ENCODE data around the gene TUBG1. TPM values are rescaled to one million over a fixed set of nuclear protein-coding genes. Genes with fewer than 3 reads are reported as not detected.
"Not testable (repeated sequence)": the region's sequence is repeated elsewhere in the genome, so short reads cannot be mapped to it uniquely, and the experiment has no call there.

The TUBG1 gene
- polyA plus RNA-seq, 4 donors, result 22.8 to 43.3 (median 33.3) TPM

- no peak for FAIRE-seq
- Histone ChIP-seq H3K4me3 (ENCODE audit: low read depth in 1 of 3, low read length in 3 of 3) (no peak overlapping the region), H3K9me3 (ENCODE audit: control insufficient read depth in 2 of 2, insufficient read depth in 1 of 2, low read depth in 1 of 2, low read length in 1 of 2) (no peaks in the 10 kb centered on the region), H3K27ac (ENCODE audit: low read depth in 1 of 3, low read length in 2 of 3) (peak overlapping the region in 2 of 3 donors; percentile 61 to 69), H3K4me1 (ENCODE audit: control insufficient read depth in 3 of 3, insufficient read depth in 2 of 3, low read depth in 1 of 3, low read length in 2 of 3) (peaks cover 0 to under 1% (median 0%) of the 10 kb centered on the region in 3 donors), H3K36me3 (ENCODE audit: control insufficient read depth in 3 of 3, insufficient read depth in 2 of 3, low read depth in 1 of 3, low read length in 3 of 3) (no peaks in the 10 kb centered on the region), H3K27me3 (ENCODE audit: control insufficient read depth in 3 of 3, insufficient read depth in 3 of 3, low read length in 3 of 3) (no peaks in the 10 kb centered on the region)
- WGBS, 3 donors, result 42 to 69% (median 62%) methylated on average over 7 of the region's 7 CpGs
- DNase-seq, result peak; percentile 50 to 95
Measured at GRCh38 chr17:42623732-42624596, 14.5 kb downstream of the TUBG1 start.

- not testable (repeated sequence) for H3K27me3 ChIP-seq (ENCODE audit: control insufficient read depth in 3 of 3, insufficient read depth in 3 of 3, low read length in 3 of 3); H3K4me1 ChIP-seq (ENCODE audit: control insufficient read depth in 3 of 3, insufficient read depth in 2 of 3, low read depth in 1 of 3, low read length in 2 of 3); FAIRE-seq; H3K36me3 ChIP-seq (ENCODE audit: control insufficient read depth in 3 of 3, insufficient read depth in 2 of 3, low read depth in 1 of 3, low read length in 3 of 3); DNase-seq; H3K4me3 ChIP-seq (ENCODE audit: low read depth in 1 of 3, low read length in 3 of 3); H3K27ac ChIP-seq (ENCODE audit: low read depth in 1 of 3, low read length in 2 of 3); H3K9me3 ChIP-seq (ENCODE audit: control insufficient read depth in 2 of 2, insufficient read depth in 1 of 2, low read depth in 1 of 2, low read length in 1 of 2)
- 92 to 98% (median 94%) methylated on average over 6 of the region's 6 CpGs for WGBS, 3 donors
Measured at GRCh38 chr17:42627032-42627764, 17.7 kb downstream of the TUBG1 start.

GRCh38 chr17:42629411-42630009, 20.0 kb downstream of the TUBG1 start:
- no peak for FAIRE-seq
- no peak overlapping the region for H3K27ac ChIP-seq (ENCODE audit: low read depth in 1 of 3, low read length in 2 of 3)

GRCh38 chr17:42632949-42633444, 23.5 kb downstream of the TUBG1 start:
- Histone ChIP-seq H3K36me3 (ENCODE audit: control insufficient read depth in 3 of 3, insufficient read depth in 2 of 3, low read depth in 1 of 3, low read length in 3 of 3) (no peaks in the 10 kb centered on the region), H3K27me3 (ENCODE audit: control insufficient read depth in 3 of 3, insufficient read depth in 3 of 3, low read length in 3 of 3) (no peaks in the 10 kb centered on the region), H3K27ac (ENCODE audit: low read depth in 1 of 3, low read length in 2 of 3) (peak overlapping the region in 2 of 3 donors; percentile 24 to 66), H3K4me3 (ENCODE audit: low read depth in 1 of 3, low read length in 3 of 3) (no peak overlapping the region), H3K4me1 (ENCODE audit: control insufficient read depth in 3 of 3, insufficient read depth in 2 of 3, low read depth in 1 of 3, low read length in 2 of 3) (no peaks in the 10 kb centered on the region), H3K9me3 (ENCODE audit: control insufficient read depth in 2 of 2, insufficient read depth in 1 of 2, low read depth in 1 of 2, low read length in 1 of 2) (no peaks in the 10 kb centered on the region)
- no peak for FAIRE-seq
- WGBS, 3 donors, result 21 to 67% (median 50%) methylated on average over 9 of the region's 9 CpGs
- peak; percentile 63 to 86 for DNase-seq

More at GRCh38 chr17:42629411-42630009, 20.0 kb downstream of the TUBG1 start:
- Histone ChIP-seq H3K9me3 (ENCODE audit: control insufficient read depth in 2 of 2, insufficient read depth in 1 of 2, low read depth in 1 of 2, low read length in 1 of 2) (no peaks in the 10 kb centered on the region), H3K4me3 (ENCODE audit: low read depth in 1 of 3, low read length in 3 of 3) (no peak overlapping the region), H3K36me3 (ENCODE audit: control insufficient read depth in 3 of 3, insufficient read depth in 2 of 3, low read depth in 1 of 3, low read length in 3 of 3) (no peaks in the 10 kb centered on the region), H3K4me1 (ENCODE audit: control insufficient read depth in 3 of 3, insufficient read depth in 2 of 3, low read depth in 1 of 3, low read length in 2 of 3) (no peaks in the 10 kb centered on the region), H3K27me3 (ENCODE audit: control insufficient read depth in 3 of 3, insufficient read depth in 3 of 3, low read length in 3 of 3) (no peaks in the 10 kb centered on the region)
- no peak for DNase-seq
- 43 to 60% (median 44%) methylated on average over 3 of the region's 3 CpGs for WGBS, 3 donors

DNA sequence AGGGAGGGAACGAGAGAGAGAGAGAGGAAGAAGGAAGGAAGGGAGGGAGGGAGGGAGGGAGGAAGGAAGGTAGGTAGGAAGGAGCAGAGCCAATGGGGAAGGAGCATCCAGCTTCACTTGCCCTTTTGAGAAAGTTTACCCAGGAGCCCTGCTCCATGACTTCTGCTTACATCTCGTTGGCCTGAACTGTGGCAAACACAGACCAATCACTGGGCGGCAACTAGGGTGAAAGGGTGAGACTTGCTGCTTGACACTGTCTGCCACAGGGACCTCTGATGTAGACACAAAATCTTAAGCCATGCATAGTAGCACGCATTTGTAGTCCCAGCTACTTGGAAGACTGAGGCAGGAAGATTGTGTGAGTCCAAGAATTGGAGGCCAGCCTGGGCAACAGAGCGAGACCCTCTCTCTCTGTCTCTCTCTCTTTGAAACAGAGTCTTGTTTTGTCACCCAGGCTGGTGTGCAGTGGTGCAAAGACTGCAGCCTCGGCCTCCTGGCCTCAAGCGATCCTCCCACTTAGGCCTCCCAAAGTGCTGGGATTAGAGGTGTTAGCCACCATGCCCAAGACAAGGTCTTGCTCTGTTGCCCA, 30.1 kb downstream of the TUBG1 start:
- no peaks in the 10 kb centered on the region for H3K36me3 ChIP-seq (ENCODE audit: control insufficient read depth in 3 of 3, insufficient read depth in 2 of 3, low read depth in 1 of 3, low read length in 3 of 3)
- no peaks in the 10 kb centered on the region for H3K4me1 ChIP-seq (ENCODE audit: control insufficient read depth in 3 of 3, insufficient read depth in 2 of 3, low read depth in 1 of 3, low read length in 2 of 3)
- WGBS, 3 donors, result 68 to 83% (median 77%) methylated on average over 6 of the region's 7 CpGs
- H3K4me3 ChIP-seq (ENCODE audit: low read depth in 1 of 3, low read length in 3 of 3), result no peak overlapping the region
- peaks cover 0 to 4% (median 0%) of the 10 kb centered on the region in 3 donors for H3K27me3 ChIP-seq (ENCODE audit: control insufficient read depth in 3 of 3, insufficient read depth in 3 of 3, low read length in 3 of 3)
- DNase-seq (no peak), FAIRE-seq (no peak)
- no peaks in the 10 kb centered on the region for H3K9me3 ChIP-seq (ENCODE audit: control insufficient read depth in 2 of 2, insufficient read depth in 1 of 2, low read depth in 1 of 2, low read length in 1 of 2)
- no peak overlapping the region for H3K27ac ChIP-seq (ENCODE audit: low read depth in 1 of 3, low read length in 2 of 3)

- FAIRE-seq, result no peak
- no peaks in the 10 kb centered on the region for H3K4me1 ChIP-seq (ENCODE audit: control insufficient read depth in 3 of 3, insufficient read depth in 2 of 3, low read depth in 1 of 3, low read length in 2 of 3)
- no peak for DNase-seq
- no peaks in the 10 kb centered on the region for H3K36me3 ChIP-seq (ENCODE audit: control insufficient read depth in 3 of 3, insufficient read depth in 2 of 3, low read depth in 1 of 3, low read length in 3 of 3)
- H3K27me3 ChIP-seq (ENCODE audit: control insufficient read depth in 3 of 3, insufficient read depth in 3 of 3, low read length in 3 of 3), result peaks cover 0 to 5% (median 0%) of the 10 kb centered on the region in 3 donors
- no peak overlapping the region for H3K27ac ChIP-seq (ENCODE audit: low read depth in 1 of 3, low read length in 2 of 3)
- H3K9me3 ChIP-seq (ENCODE audit: control insufficient read depth in 2 of 2, insufficient read depth in 1 of 2, low read depth in 1 of 2, low read length in 1 of 2), result no peaks in the 10 kb centered on the region
- 87 to 89% (median 88%) methylated on average over 4 of the region's 4 CpGs for WGBS, 3 donors
- H3K4me3 ChIP-seq (ENCODE audit: low read depth in 1 of 3, low read length in 3 of 3), result no peak overlapping the region
Measured at GRCh38 chr17:42640121-42640520, 30.6 kb downstream of the TUBG1 start.

DNA sequence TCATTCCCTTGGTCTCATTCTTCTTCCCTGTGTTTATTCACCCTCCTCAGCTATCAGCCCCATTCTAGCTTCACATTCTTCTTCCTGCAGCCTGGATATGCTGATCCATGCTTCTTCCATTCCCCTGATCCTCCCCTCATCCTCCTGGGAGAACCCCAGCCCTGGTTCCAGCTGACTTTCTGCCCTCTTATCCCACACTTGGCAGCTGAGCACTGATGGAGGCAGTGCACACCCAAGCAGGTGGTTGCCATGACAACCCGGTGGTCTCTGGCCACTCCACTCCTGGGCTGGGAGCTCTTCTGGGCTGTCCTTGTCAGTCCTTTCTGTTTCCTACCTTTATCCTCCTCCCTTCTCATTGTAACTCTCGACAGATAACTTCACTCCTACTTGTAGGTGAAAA, 32.9 kb downstream of the TUBG1 start:
- no peaks in the 10 kb centered on the region for H3K4me1 ChIP-seq (ENCODE audit: control insufficient read depth in 3 of 3, insufficient read depth in 2 of 3, low read depth in 1 of 3, low read length in 2 of 3)
- DNase-seq (no peak), FAIRE-seq (no peak)
- peaks cover 0 to 6% (median 0%) of the 10 kb centered on the region in 3 donors for H3K27me3 ChIP-seq (ENCODE audit: control insufficient read depth in 3 of 3, insufficient read depth in 3 of 3, low read length in 3 of 3)
- no peak overlapping the region for H3K27ac ChIP-seq (ENCODE audit: low read depth in 1 of 3, low read length in 2 of 3)
- no peaks in the 10 kb centered on the region for H3K9me3 ChIP-seq (ENCODE audit: control insufficient read depth in 2 of 2, insufficient read depth in 1 of 2, low read depth in 1 of 2, low read length in 1 of 2)
- H3K4me3 ChIP-seq (ENCODE audit: low read depth in 1 of 3, low read length in 3 of 3), result no peak overlapping the region
- no peaks in the 10 kb centered on the region for H3K36me3 ChIP-seq (ENCODE audit: control insufficient read depth in 3 of 3, insufficient read depth in 2 of 3, low read depth in 1 of 3, low read length in 3 of 3)
- 31 to 48% (median 34%) methylated on average over 2 of the region's 2 CpGs for WGBS, 3 donors

DNA sequence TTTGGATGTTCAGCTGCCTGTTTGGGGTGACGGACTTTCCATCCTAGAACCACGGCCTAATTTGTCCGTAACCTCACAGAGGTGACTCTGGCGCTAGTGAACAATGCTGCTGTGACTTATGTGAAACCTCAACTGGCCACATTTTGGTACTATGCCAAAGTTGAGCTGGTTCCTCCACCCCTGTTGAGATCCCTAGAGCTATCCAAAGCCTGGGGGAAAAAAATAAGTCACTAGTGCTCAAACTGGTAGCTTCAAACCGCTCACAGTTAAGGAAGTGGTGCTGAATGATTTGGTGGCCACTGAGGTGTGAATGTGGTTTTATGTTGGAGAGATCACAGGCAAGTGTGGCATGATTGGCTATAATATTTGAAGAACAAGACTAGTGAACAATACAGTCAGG, 38.3 kb downstream of the TUBG1 start:
- FAIRE-seq, result no peak
- WGBS, 3 donors, result 81 to 85% (median 82%) methylated on average over 5 of the region's 5 CpGs
- Histone ChIP-seq H3K4me3 (ENCODE audit: low read depth in 1 of 3, low read length in 3 of 3) (no peak overlapping the region), H3K9me3 (ENCODE audit: control insufficient read depth in 2 of 2, insufficient read depth in 1 of 2, low read depth in 1 of 2, low read length in 1 of 2) (no peaks in the 10 kb centered on the region), H3K4me1 (ENCODE audit: control insufficient read depth in 3 of 3, insufficient read depth in 2 of 3, low read depth in 1 of 3, low read length in 2 of 3) (no peaks in the 10 kb centered on the region), H3K27ac (ENCODE audit: low read depth in 1 of 3, low read length in 2 of 3) (no peak overlapping the region), H3K27me3 (ENCODE audit: control insufficient read depth in 3 of 3, insufficient read depth in 3 of 3, low read length in 3 of 3) (peaks cover 0 to 5% (median 0%) of the 10 kb centered on the region in 3 donors), H3K36me3 (ENCODE audit: control insufficient read depth in 3 of 3, insufficient read depth in 2 of 3, low read depth in 1 of 3, low read length in 3 of 3) (no peaks in the 10 kb centered on the region)
- DNase-seq, result no peak
